ENCODE results near the gene ROCK2. TPM values are rescaled to one million over a fixed set of nuclear protein-coding genes. Genes with fewer than 3 reads are reported as not detected.

Gene ROCK2
- total and polyA plus RNA-seq, 2 of the 8 experiments (the other 6 are each of a cell fraction or from before 2014, with no cell fraction given), result 2.7 to 29.0 TPM

DNA sequence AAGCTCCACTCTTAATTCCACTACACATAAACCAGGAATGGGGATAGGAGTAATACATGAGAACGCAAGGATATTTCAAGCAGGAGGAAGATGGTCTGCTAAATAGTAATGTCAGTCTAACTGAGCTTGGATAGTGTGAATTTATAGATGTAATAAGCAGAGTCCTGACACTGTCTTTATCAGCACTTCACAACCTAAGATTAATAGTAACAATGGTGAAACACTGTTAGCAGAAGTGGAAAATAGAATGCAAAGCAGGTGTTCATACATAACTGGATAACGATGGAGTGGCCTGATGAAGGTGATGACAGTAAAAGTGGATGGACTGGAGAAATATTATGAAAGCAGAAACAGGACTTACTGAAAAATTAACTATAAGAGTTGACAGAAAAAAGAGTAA, 80.4 kb downstream of the ROCK2 start:
- Histone ChIP-seq H3K9ac (replicated peaks in 1 of 4; ENCODE audit: extremely low read depth in 1 of 4, low read depth in 3 of 4, low read length in 3 of 4) (no peak overlapping the region), H2AFZ (ENCODE audit: low read length) (no peak overlapping the region), H3K79me1 (ENCODE audit: low read depth, low read length) (no peaks in the 10 kb centered on the region), H2BK120ac (replicated peaks; ENCODE audit: low read depth, low read length) (no peak overlapping the region), H2AK5ac (ENCODE audit: low read depth, low read length) (no peak overlapping the region), H3K27ac (ENCODE audit: low read depth, low read length) (no peak overlapping the region), H3K18ac (ENCODE audit: extremely low read depth, low read length) (no peak overlapping the region), H3K4me1 (replicated peaks in 1 of 4; ENCODE audit: control insufficient read depth in 3 of 4, insufficient read depth in 4 of 4, low read length in 3 of 4) (no peaks in the 10 kb centered on the region), H4K91ac (replicated peaks; ENCODE audit: insufficient read length, low read length) (no peak overlapping the region), H2BK20ac (ENCODE audit: low read length) (no peak overlapping the region), H3K9me3 (ENCODE audit: insufficient read depth in 2 of 2, low read depth in 1 of 2, low read length in 1 of 2) (no peaks in the 10 kb centered on the region), H4K20me1 (replicated peaks in 1 of 2; ENCODE audit: control insufficient read depth in 1 of 2, insufficient read depth in 2 of 2, low read length in 2 of 2) (no peaks in the 10 kb centered on the region), H3K79me2 (ENCODE audit: control insufficient read depth in 1 of 2, insufficient read depth in 2 of 2, low read length in 2 of 2) (no peaks in the 10 kb centered on the region; a peak in 1 of 4 replicates), H3K23me2 (ENCODE audit: low read depth, low read length) (peaks cover 2% of the 10 kb centered on the region; the same call in 1 of the 2 replicates), H2BK12ac (ENCODE audit: low read depth, low read length) (no peak overlapping the region), H3K4me2 (ENCODE audit: insufficient read depth in 1 of 2, low read depth in 2 of 2, low read length in 2 of 2) (no peak overlapping the region), H3K27me3 (replicated peaks in 1 of 4; ENCODE audit: control insufficient read depth in 3 of 4, extremely low read depth in 1 of 4, insufficient read depth in 3 of 4, low read length in 3 of 4) (no peaks in the 10 kb centered on the region), H4K5ac (ENCODE audit: insufficient read length, low read depth, low read length) (no peak overlapping the region), H3K4ac (replicated peaks; ENCODE audit: insufficient read length, low read depth, low read length) (no peak overlapping the region), H3K4me3 (ENCODE audit: extremely low read depth in 1 of 4, insufficient read depth in 2 of 4, low read depth in 3 of 4, low read length in 4 of 4) (no peak overlapping the region), H3K36me3 (ENCODE audit: control insufficient read depth in 2 of 4, insufficient read depth in 4 of 4, low read length in 3 of 4) (no peaks in the 10 kb centered on the region), H3K23ac (ENCODE audit: insufficient read length) (no peak overlapping the region), H3K56ac (replicated peaks; ENCODE audit: insufficient read length, low read depth, low read length) (no peak overlapping the region), H2BK15ac (ENCODE audit: low read length) (no peak overlapping the region), H2BK5ac (ENCODE audit: low read depth, low read length) (no peak overlapping the region), H3K14ac (ENCODE audit: insufficient read length) (no peak overlapping the region), H4K8ac (ENCODE audit: extremely low read depth, insufficient read depth, low read length) (no peak overlapping the region)
- WGBS, 2 experiments (ENCODE audit: extremely low coverage in 1 of 2, insufficient coverage in 1 of 2, insufficient read length in 1 of 2, insufficient replicate concordance in 2 of 2, low coverage in 1 of 2, low lambda C conversion rate in 2 of 2, missing lambda C conversion rate in 1 of 2), result 89% methylated on average over 2 of the region's 2 CpGs; no CpG with 5 or more reads in 1 of the 2 experiments
- DNase-seq (ENCODE audit: low read depth in 1 of 2, low spot score in 2 of 2), result no peak
- TF ChIP-seq, protein P1, sequence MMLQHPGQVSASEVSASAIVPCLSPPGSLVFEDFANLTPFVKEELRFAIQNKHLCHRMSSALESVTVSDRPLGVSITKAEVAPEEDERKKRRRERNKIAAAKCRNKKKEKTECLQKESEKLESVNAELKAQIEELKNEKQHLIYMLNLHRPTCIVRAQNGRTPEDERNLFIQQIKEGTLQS (IDR thresholded peaks at IDR 0.05; ENCODE audit: insufficient read depth, low read depth, low read length), result no peak
- no peak for TF ChIP-seq TEAD4 (IDR thresholded peaks at IDR 0.05; ENCODE audit: low read depth, low read length)
- TF ChIP-seq, protein P2, sequence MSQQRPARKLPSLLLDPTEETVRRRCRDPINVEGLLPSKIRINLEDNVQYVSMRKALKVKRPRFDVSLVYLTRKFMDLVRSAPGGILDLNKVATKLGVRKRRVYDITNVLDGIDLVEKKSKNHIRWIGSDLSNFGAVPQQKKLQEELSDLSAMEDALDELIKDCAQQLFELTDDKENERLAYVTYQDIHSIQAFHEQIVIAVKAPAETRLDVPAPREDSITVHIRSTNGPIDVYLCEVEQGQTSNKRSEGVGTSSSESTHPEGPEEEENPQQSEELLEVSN (IDR thresholded peaks at IDR 0.05), result no peak
- no peak for TF ChIP-seq CHD1 (IDR thresholded peaks at IDR 0.05; ENCODE audit: low read depth, low read length)
- no peak for TF ChIP-seq TAF7 (optimal IDR thresholded peaks at IDR 0.05; ENCODE audit: borderline replicate concordance, low read depth, low read length)
- no peak for TF ChIP-seq SP1 (IDR thresholded peaks at IDR 0.05; ENCODE audit: low read depth, low read length)
- no peak for TF ChIP-seq ATF2 (IDR thresholded peaks at IDR 0.05; ENCODE audit: low read length)
- TF ChIP-seq CREB1 (IDR thresholded peaks at IDR 0.05), result no peak
- FAIRE-seq, result no peak
- ChIA-PET POLR2A (ENCODE audit: partially characterized antibody) (interaction anchor here (0.6 kb wide), 1 partner anchor 32 kb away, joined by 3 read pairs; no protein-coding TSS in a partner anchor), CTCF (ENCODE audit: partially characterized antibody) (no interaction called here)

Data from H1 (cell line).